ENCODE results near the gene STAG3. TPM values are rescaled to one million over a fixed set of nuclear protein-coding genes. Genes with fewer than 3 reads are reported as not detected.

STAG3 gene
- total RNA-seq, 1 donor from 2014 or later: 0.36 TPM

DNA sequence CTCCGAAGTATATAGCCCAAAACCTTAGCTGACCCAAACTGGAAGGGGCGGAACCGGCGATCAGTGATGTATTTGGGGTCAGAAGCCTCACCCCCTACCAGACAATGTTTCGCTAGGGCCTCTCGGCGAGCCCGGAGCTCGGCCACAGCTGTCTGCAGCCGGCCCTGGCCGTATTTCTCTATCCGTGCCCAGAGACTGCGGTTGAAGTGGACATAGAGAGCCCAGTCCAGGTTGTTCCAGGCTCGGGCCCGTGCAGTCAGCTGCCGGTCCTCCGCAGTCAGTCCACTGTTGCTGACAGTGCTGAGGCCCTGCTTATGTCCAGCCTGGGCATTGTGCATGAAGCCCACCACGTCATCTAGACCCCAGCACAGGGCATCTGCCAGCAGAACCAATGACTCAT lies 17.7 kb upstream of the STAG3 start:
- H4K20me1 ChIP-seq (ENCODE audit: insufficient read depth, low read length): peaks cover 26% of the 10 kb centered on the region
- H3K4me1 Mint-ChIP-seq (ENCODE audit: low read depth, unreplicated experiment): peaks cover 7% of the 10 kb centered on the region
- H3K4me1 ChIP-seq (ENCODE audit: insufficient read depth, low read length): peaks cover 7% of the 10 kb centered on the region
- H3K79me2 ChIP-seq (ENCODE audit: insufficient read depth, low read length): peaks cover 30% of the 10 kb centered on the region
- H3K4me3 Mint-ChIP-seq (ENCODE audit: unreplicated experiment): peak overlapping the region; percentile 50
- no peaks in the 10 kb centered on the region for H3K9me3 ChIP-seq (ENCODE audit: insufficient read depth, low read depth, low read length)
- no peak overlapping the region for H3K4me2 ChIP-seq (ENCODE audit: low read length)
- no peak for FAIRE-seq
- no peaks in the 10 kb centered on the region for H3K27me3 ChIP-seq (ENCODE audit: insufficient read depth, low read length)
- no peak overlapping the region for H3K27ac ChIP-seq (ENCODE audit: low read depth, low read length)
- no peak overlapping the region for H2AFZ ChIP-seq (ENCODE audit: low read depth, low read length)
- peaks cover 2% of the 10 kb centered on the region for H3K27me3 Mint-ChIP-seq (ENCODE audit: low read depth, unreplicated experiment)
- no peaks in the 10 kb centered on the region for H3K9me3 Mint-ChIP-seq (ENCODE audit: unreplicated experiment)
- no peak overlapping the region for H3K9ac ChIP-seq (ENCODE audit: low read length)
- peaks cover 9% of the 10 kb centered on the region for H3K36me3 ChIP-seq (ENCODE audit: insufficient read depth, low read length)
- TF ChIP-seq, protein P1, sequence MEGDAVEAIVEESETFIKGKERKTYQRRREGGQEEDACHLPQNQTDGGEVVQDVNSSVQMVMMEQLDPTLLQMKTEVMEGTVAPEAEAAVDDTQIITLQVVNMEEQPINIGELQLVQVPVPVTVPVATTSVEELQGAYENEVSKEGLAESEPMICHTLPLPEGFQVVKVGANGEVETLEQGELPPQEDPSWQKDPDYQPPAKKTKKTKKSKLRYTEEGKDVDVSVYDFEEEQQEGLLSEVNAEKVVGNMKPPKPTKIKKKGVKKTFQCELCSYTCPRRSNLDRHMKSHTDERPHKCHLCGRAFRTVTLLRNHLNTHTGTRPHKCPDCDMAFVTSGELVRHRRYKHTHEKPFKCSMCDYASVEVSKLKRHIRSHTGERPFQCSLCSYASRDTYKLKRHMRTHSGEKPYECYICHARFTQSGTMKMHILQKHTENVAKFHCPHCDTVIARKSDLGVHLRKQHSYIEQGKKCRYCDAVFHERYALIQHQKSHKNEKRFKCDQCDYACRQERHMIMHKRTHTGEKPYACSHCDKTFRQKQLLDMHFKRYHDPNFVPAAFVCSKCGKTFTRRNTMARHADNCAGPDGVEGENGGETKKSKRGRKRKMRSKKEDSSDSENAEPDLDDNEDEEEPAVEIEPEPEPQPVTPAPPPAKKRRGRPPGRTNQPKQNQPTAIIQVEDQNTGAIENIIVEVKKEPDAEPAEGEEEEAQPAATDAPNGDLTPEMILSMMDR (IDR thresholded peaks at IDR 0.05; ENCODE audit: insufficient read depth, low read depth, low read length): no peak
- no peak for TF ChIP-seq EZH2 (IDR thresholded peaks at IDR 0.05; ENCODE audit: insufficient read depth, low read length)
- H3K36me3 Mint-ChIP-seq (ENCODE audit: low read depth, unreplicated experiment): no peaks in the 10 kb centered on the region
- H3K27ac Mint-ChIP-seq (ENCODE audit: unreplicated experiment): no peak overlapping the region
- DNase-seq (ENCODE audit: low read depth): no peak
- H3K4me3 ChIP-seq (ENCODE audit: insufficient read depth, low read depth, low read length): no peak overlapping the region

GRCh38 chr7:100163006-100163531 lies 14.6 kb upstream of the STAG3 start:
- peaks cover 11% of the 10 kb centered on the region for H3K4me1 Mint-ChIP-seq (ENCODE audit: low read depth, unreplicated experiment)
- H3K27ac Mint-ChIP-seq (ENCODE audit: unreplicated experiment): no peak overlapping the region
- Histone ChIP-seq H4K20me1 (ENCODE audit: insufficient read depth, low read length) (no peaks in the 10 kb centered on the region), H3K27ac (ENCODE audit: low read depth, low read length) (no peak overlapping the region), H3K36me3 (ENCODE audit: insufficient read depth, low read length) (no peaks in the 10 kb centered on the region), H3K27me3 (ENCODE audit: insufficient read depth, low read length) (peaks cover 12% of the 10 kb centered on the region), H3K4me1 (ENCODE audit: insufficient read depth, low read length) (peaks cover 8% of the 10 kb centered on the region), H3K4me2 (ENCODE audit: low read length) (no peak overlapping the region), H2AFZ (ENCODE audit: low read depth, low read length) (no peak overlapping the region), H3K4me3 (ENCODE audit: insufficient read depth, low read depth, low read length) (no peak overlapping the region), H3K9me3 (ENCODE audit: insufficient read depth, low read depth, low read length) (no peaks in the 10 kb centered on the region), H3K9ac (ENCODE audit: low read length) (no peak overlapping the region), H3K79me2 (ENCODE audit: insufficient read depth, low read length) (peaks cover 4% of the 10 kb centered on the region)
- FAIRE-seq (no peak), DNase-seq (ENCODE audit: low read depth) (no peak)
- TF ChIP-seq, protein P1 (IDR thresholded peaks at IDR 0.05; ENCODE audit: insufficient read depth, low read depth, low read length): no peak
- TF ChIP-seq EZH2 (IDR thresholded peaks at IDR 0.05; ENCODE audit: insufficient read depth, low read length): no peak
- H3K9me3 Mint-ChIP-seq (ENCODE audit: unreplicated experiment): peaks cover 2% of the 10 kb centered on the region
- H3K36me3 Mint-ChIP-seq (ENCODE audit: low read depth, unreplicated experiment): no peaks in the 10 kb centered on the region
- H3K27me3 Mint-ChIP-seq (ENCODE audit: low read depth, unreplicated experiment): peaks cover 25% of the 10 kb centered on the region
- H3K4me3 Mint-ChIP-seq (ENCODE audit: unreplicated experiment): no peak overlapping the region

DNA sequence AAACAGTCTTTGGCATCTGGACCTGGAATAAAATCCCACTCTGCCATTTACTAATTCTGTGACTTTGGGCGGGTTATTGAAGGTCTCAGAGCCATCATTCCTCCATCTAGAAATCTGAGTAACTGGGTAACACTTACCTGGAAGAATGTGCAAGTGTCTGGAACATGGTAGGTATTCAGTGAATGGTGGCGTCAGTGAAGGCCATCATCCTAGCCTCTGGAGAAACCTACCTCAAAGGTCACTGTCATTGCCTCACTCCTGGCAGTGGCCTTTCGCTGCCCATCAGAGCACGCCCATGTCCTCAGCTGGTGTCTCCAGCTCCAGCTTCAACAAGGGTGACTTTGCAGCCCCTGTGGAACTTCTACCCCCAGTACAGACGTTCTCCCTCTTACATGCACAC lies 13.8 kb upstream of the STAG3 start:
- Mint-ChIP-seq H3K4me3 (ENCODE audit: unreplicated experiment) (no peak overlapping the region), H3K4me1 (ENCODE audit: low read depth, unreplicated experiment) (peaks cover 17% of the 10 kb centered on the region), H3K36me3 (ENCODE audit: low read depth, unreplicated experiment) (peaks cover 4% of the 10 kb centered on the region), H3K9me3 (ENCODE audit: unreplicated experiment) (peaks cover 2% of the 10 kb centered on the region), H3K27me3 (ENCODE audit: low read depth, unreplicated experiment) (peaks cover 32% of the 10 kb centered on the region), H3K27ac (ENCODE audit: unreplicated experiment) (no peak overlapping the region)
- no peak for FAIRE-seq
- no peak overlapping the region for H3K4me2 ChIP-seq (ENCODE audit: low read length)
- no peak overlapping the region for H3K27ac ChIP-seq (ENCODE audit: low read depth, low read length)
- no peaks in the 10 kb centered on the region for H4K20me1 ChIP-seq (ENCODE audit: insufficient read depth, low read length)
- H2AFZ ChIP-seq (ENCODE audit: low read depth, low read length): no peak overlapping the region
- H3K27me3 ChIP-seq (ENCODE audit: insufficient read depth, low read length): peaks cover 12% of the 10 kb centered on the region
- H3K36me3 ChIP-seq (ENCODE audit: insufficient read depth, low read length): no peaks in the 10 kb centered on the region
- DNase-seq (ENCODE audit: low read depth): no peak
- H3K4me1 ChIP-seq (ENCODE audit: insufficient read depth, low read length): peaks cover 15% of the 10 kb centered on the region
- no peaks in the 10 kb centered on the region for H3K9me3 ChIP-seq (ENCODE audit: insufficient read depth, low read depth, low read length)
- no peak overlapping the region for H3K9ac ChIP-seq (ENCODE audit: low read length)
- TF ChIP-seq, protein P1 (IDR thresholded peaks at IDR 0.05; ENCODE audit: insufficient read depth, low read depth, low read length): no peak
- no peak for TF ChIP-seq EZH2 (IDR thresholded peaks at IDR 0.05; ENCODE audit: insufficient read depth, low read length)
- peaks cover 2% of the 10 kb centered on the region for H3K79me2 ChIP-seq (ENCODE audit: insufficient read depth, low read length)
- no peak overlapping the region for H3K4me3 ChIP-seq (ENCODE audit: insufficient read depth, low read depth, low read length)

Measured in astrocyte (in vitro differentiated cells and primary cell).